AG09309 (cell line): ENCODE results near the gene SLC27A2.

ENCODE experiments used
- DNase-seq: peaks from one replicate; pipeline ENCODE4 v3.0.0-alpha.2; 2010; ENCODE audit warnings: low read depth
- H3K4me3 ChIP-seq: 2 replicates; pipeline ENCODE4 v1.5.1; 2011; ENCODE audit warnings: mild to moderate bottlenecking, low read depth, low read length, moderate library complexity; ENCODE audit not compliant: control insufficient read depth
- TF ChIP-seq, protein P1 (sequence below): IDR thresholded peaks from 2 replicates; pipeline ENCODE4 v1.5.1; 2011; ENCODE audit warnings: mild to moderate bottlenecking, low read depth, low read length, inconsistent platforms; ENCODE audit not compliant: insufficient read depth, control insufficient read depth; ENCODE audit errors: missing control alignments

The SLC27A2 gene

DNA sequence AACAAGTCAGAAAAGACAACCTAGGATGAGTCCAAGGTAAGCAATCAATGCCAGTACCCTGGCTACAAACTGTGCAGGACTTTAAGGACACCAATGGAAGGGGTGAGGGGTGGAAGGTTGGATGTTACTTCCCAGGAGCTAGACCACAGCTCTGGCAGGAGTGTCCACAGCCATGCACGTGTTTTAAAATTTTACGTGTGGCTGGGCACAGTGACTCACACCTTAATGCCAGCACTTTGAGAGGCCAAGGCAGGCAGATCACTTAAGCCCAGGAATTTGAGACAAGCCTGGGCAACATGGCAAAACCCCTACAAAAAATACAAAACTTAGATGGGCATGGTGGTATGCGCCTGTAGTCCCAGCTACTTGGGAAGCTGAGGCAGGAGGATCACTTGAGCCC is 98.3 kb downstream of the SLC27A2 start:
- DNase-seq, result no peak
- H3K4me3 ChIP-seq, result no peak overlapping the region
- TF ChIP-seq, protein P1, sequence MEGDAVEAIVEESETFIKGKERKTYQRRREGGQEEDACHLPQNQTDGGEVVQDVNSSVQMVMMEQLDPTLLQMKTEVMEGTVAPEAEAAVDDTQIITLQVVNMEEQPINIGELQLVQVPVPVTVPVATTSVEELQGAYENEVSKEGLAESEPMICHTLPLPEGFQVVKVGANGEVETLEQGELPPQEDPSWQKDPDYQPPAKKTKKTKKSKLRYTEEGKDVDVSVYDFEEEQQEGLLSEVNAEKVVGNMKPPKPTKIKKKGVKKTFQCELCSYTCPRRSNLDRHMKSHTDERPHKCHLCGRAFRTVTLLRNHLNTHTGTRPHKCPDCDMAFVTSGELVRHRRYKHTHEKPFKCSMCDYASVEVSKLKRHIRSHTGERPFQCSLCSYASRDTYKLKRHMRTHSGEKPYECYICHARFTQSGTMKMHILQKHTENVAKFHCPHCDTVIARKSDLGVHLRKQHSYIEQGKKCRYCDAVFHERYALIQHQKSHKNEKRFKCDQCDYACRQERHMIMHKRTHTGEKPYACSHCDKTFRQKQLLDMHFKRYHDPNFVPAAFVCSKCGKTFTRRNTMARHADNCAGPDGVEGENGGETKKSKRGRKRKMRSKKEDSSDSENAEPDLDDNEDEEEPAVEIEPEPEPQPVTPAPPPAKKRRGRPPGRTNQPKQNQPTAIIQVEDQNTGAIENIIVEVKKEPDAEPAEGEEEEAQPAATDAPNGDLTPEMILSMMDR, result no peak

DNA sequence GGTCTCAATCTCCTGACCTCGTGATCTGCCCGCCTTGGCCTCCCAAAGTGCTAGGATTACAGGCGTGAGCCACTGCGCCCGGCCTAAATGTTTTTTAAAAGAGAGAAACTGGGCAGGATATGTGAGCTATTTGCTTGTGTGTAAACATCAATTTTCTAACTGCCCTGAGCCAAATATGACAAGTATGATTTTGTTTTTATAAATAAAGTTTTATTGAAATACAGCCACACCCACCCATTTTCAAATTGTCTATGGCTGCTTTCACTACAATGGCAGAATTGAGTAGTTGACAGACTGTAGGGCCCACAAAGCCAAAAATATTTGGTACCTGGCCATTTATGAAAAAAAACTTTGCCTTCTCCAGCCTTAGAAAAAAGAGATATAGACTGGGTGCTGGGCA is 99.4 kb downstream of the SLC27A2 start:
- no peak overlapping the region for H3K4me3 ChIP-seq
- no peak for DNase-seq
- TF ChIP-seq, protein P1, result no peak
